Activated CD8-positive, alpha-beta T cell treated with anti-CD3 and anti-CD28 coated beads for 36 hours (primary cell): ENCODE data around the gene EDAR. TPM values are rescaled to one million over a fixed set of nuclear protein-coding genes. Genes with fewer than 3 reads are reported as not detected.

ENCODE experiments used
- ATAC-seq: fragments of 200-7000 bp; cut with Tn5 transposase; one replicate; pipeline ENCODE4 v1.10.0; 2021; ENCODE audit warnings: mild to moderate bottlenecking, moderate library complexity
- CTCF ChIA-PET: fragments of 350-600 bp; sonication (Branson Sonifier 250); formaldehyde crosslinking; loops from one replicate; lab custom pipeline; 2021; ENCODE audit warnings: antibody characterized with exemption; lab: Charles Lee
- POLR2A ChIA-PET: fragments of 350-600 bp; sonication (Branson Sonifier 250); formaldehyde crosslinking; loops from one replicate; lab custom pipeline; 2021; ENCODE audit warnings: antibody characterized with exemption; lab: Charles Lee
- DNase-seq: peaks from one replicate; pipeline ENCODE4 v3.0.0-alpha.2; 2020
- H3K27ac Mint-ChIP-seq: one replicate; pipeline ENCODE4 v1.8.0; 2021; ENCODE audit warnings: mild to moderate bottlenecking, mixed read lengths
- H3K27me3 Mint-ChIP-seq: one replicate; pipeline ENCODE4 v1.8.0; 2021; ENCODE audit warnings: mixed read lengths
- H3K36me3 Mint-ChIP-seq: one replicate; pipeline ENCODE4 v1.8.0; 2021; ENCODE audit warnings: low read depth, mixed read lengths
- H3K4me1 Mint-ChIP-seq: one replicate; pipeline ENCODE4 v1.8.0; 2021; ENCODE audit warnings: low read depth, mixed read lengths
- H3K4me3 Mint-ChIP-seq: one replicate; pipeline ENCODE4 v1.8.0; 2021; ENCODE audit warnings: mild to moderate bottlenecking, moderate library complexity, mixed read lengths
- H3K9me3 Mint-ChIP-seq: one replicate; pipeline ENCODE4 v1.8.0; 2021; ENCODE audit warnings: mixed read lengths
- CTCF ChIP-seq: fragments of 200-600 bp; IDR thresholded peaks from one replicate; pipeline ENCODE4 v1.8.0; 2022; ENCODE audit warnings: antibody characterized with exemption, mild to moderate bottlenecking
- intact Hi-C: fragments of 100-400 bp; cut with micrococcal nuclease; formaldehyde crosslinking; loops from one replicate; pipeline ENCODE4 v1.10.0; 2022
- total RNA-seq, 2 experiments: library from RNA; stranded (reverse); gene quantifications; one replicate each; pipeline ENCODE4 v1.2.3, GENCODE V29; 2021

EDAR gene
- total RNA-seq, 2 experiments from 2014 or later, result 0.09 to 0.11 TPM

GRCh38 chr2:108907822-108908712 is 81.0 kb downstream of the EDAR start:
- Mint-ChIP-seq H3K27ac (no peak overlapping the region), H3K9me3 (no peaks in the 10 kb centered on the region), H3K36me3 (peaks cover 2% of the 10 kb centered on the region), H3K4me3 (no peak overlapping the region), H3K27me3 (no peaks in the 10 kb centered on the region), H3K4me1 (no peaks in the 10 kb centered on the region)
- no peak for DNase-seq
- no peak for ATAC-seq
- TF ChIP-seq CTCF, result no peak
- intact Hi-C loops, result no loop called here
- CTCF ChIA-PET, result interaction anchor here (2.5 kb wide), 1 partner anchor 20 kb away, joined by 7 read pairs; no protein-coding TSS in a partner anchor
- POLR2A ChIA-PET, result interaction anchor here (0.6 kb wide), 1 partner anchor 34 kb away, joined by 3 read pairs; no protein-coding TSS in a partner anchor

GRCh38 chr2:108906403-108907077 is 82.5 kb downstream of the EDAR start:
- Mint-ChIP-seq H3K27ac (no peak overlapping the region), H3K4me3 (no peak overlapping the region), H3K9me3 (peaks cover 2% of the 10 kb centered on the region), H3K36me3 (peaks cover 4% of the 10 kb centered on the region), H3K4me1 (no peaks in the 10 kb centered on the region), H3K27me3 (no peaks in the 10 kb centered on the region)
- CTCF ChIA-PET, result interaction anchor here (2.5 kb wide), 1 partner anchor 22 kb away, joined by 7 read pairs; no protein-coding TSS in a partner anchor
- DNase-seq (no peak), ATAC-seq (no peak)
- POLR2A ChIA-PET, result no interaction called here
- TF ChIP-seq CTCF, result no peak
- intact Hi-C loops, result no loop called here

DNA sequence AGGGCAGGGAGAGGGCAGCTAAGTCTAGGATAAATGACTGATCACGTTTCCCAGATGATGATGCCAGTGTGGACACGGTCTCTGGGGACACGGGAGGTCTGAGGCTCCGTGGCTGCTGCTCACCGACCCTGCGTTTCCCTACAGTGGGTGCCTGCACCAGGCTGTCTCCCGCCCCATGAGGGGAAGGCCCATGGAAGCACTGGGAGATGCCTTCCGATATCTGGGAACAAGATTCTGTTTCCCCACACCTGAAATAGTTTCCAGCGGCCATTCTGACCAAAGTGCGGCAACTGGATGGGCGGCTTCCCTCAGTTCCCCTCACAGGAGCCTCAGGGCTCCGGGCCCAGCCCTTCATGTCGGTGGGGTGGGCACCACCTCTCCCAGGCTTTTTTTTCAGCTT is 83.1 kb downstream of the EDAR start:
- POLR2A ChIA-PET, result no interaction called here
- Mint-ChIP-seq H3K27me3 (no peaks in the 10 kb centered on the region), H3K4me3 (no peak overlapping the region), H3K27ac (no peak overlapping the region), H3K4me1 (no peaks in the 10 kb centered on the region), H3K9me3 (peaks cover 2% of the 10 kb centered on the region), H3K36me3 (peaks cover 4% of the 10 kb centered on the region)
- CTCF ChIA-PET, result no interaction called here
- no peak for TF ChIP-seq CTCF
- intact Hi-C loops, result no loop called here
- DNase-seq (no peak), ATAC-seq (no peak)

GRCh38 chr2:108905176-108905575 is 83.8 kb downstream of the EDAR start:
- Mint-ChIP-seq H3K36me3 (peaks cover 9% of the 10 kb centered on the region), H3K9me3 (peaks cover 6% of the 10 kb centered on the region), H3K4me1 (no peaks in the 10 kb centered on the region), H3K27me3 (no peaks in the 10 kb centered on the region), H3K4me3 (no peak overlapping the region), H3K27ac (no peak overlapping the region)
- ChIA-PET CTCF (no interaction called here), POLR2A (no interaction called here)
- DNase-seq, result no peak
- intact Hi-C loops, result no loop called here
- ATAC-seq, result no peak
- TF ChIP-seq CTCF, result no peak

- H3K27ac Mint-ChIP-seq, result no peak overlapping the region
- no peak overlapping the region for H3K4me3 Mint-ChIP-seq
- no peak for TF ChIP-seq CTCF
- H3K27me3 Mint-ChIP-seq, result no peaks in the 10 kb centered on the region
- DNase-seq (no peak), ATAC-seq (no peak)
- H3K4me1 Mint-ChIP-seq, result no peaks in the 10 kb centered on the region
- CTCF ChIA-PET, result interaction anchor here (1.2 kb wide), 1 partner anchor 9 kb away, joined by 3 read pairs; no protein-coding TSS in a partner anchor
- H3K36me3 Mint-ChIP-seq, result peaks cover 11% of the 10 kb centered on the region
- peaks cover 8% of the 10 kb centered on the region for H3K9me3 Mint-ChIP-seq
- intact Hi-C loops, result no loop called here
- POLR2A ChIA-PET, result no interaction called here
Observed at GRCh38 chr2:108904680-108905079, 84.3 kb downstream of the EDAR start.
